ENCODE measurements around the gene PINK1.
A peak's percentile ranks its signal among the peaks of the same experiment; 100 is the strongest.

The PINK1 gene

DNA sequence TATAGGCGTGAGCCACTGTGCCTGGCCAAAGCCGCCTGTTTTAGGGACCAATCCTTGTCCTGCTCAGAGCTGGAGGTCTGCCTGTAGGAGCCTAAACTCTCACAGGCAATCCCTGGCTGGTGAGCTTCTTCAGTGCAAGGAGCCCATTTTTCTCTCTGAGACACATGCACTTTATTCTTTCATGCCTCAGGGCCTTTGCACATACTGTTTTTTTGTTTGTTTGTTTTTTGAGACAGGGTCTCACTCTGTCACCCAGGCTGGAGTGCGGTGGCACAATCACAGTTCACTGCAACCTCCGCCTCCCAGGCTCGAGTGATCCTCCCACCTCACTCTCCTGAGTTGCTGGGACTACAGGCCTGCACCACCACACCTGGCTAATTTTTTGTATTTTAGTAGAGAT, 21.6 kb upstream of the PINK1 start:
- no peak for DNase-seq

DNA sequence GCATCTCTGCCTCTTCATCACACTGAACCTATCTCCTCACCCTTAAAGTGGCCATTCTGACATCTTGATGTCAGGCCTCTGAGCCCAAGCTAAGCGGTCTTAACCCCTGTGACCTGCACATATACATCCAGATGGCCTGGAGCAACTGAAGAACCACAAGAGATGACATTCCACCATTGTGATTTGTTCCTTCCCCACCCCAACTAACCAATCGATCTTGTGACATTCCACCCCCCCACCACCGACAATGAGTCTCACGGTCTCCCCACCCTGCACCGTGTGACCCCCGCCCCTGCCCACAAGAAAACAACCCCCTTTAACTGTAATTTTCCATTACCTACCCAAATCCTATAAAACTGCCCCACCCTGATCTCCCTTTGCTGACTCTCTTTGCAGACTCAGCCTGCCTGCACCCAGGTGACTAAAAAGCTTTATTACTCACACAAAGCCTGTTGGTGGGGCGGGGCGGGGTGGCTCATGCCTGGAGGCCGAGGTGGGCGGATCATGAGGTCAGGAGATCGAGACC, 21.0 kb upstream of the PINK1 start:
- no peak for DNase-seq

DNA sequence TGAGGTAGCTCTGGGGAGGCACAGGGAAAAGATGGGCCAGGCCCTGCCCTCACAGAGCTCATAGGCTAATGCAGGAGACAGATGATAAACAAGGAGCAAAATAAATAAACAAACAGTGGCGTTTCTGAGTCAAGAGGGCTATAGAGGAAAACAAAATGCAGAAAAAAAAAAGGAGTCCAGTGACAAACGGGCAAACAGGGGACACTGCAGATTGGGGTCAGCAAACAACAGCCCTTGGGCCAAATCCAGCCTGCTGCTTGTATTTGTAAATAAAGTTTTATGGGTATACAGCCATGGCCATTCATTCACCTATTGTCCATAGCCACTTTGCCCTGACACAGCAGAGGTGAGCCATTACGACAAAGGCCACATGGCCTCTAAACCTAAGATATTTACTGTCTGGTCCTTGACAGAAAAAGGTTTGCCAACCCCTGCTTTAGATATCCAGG, 19.1 kb upstream of the PINK1 start:
- no peak for DNase-seq

DNA sequence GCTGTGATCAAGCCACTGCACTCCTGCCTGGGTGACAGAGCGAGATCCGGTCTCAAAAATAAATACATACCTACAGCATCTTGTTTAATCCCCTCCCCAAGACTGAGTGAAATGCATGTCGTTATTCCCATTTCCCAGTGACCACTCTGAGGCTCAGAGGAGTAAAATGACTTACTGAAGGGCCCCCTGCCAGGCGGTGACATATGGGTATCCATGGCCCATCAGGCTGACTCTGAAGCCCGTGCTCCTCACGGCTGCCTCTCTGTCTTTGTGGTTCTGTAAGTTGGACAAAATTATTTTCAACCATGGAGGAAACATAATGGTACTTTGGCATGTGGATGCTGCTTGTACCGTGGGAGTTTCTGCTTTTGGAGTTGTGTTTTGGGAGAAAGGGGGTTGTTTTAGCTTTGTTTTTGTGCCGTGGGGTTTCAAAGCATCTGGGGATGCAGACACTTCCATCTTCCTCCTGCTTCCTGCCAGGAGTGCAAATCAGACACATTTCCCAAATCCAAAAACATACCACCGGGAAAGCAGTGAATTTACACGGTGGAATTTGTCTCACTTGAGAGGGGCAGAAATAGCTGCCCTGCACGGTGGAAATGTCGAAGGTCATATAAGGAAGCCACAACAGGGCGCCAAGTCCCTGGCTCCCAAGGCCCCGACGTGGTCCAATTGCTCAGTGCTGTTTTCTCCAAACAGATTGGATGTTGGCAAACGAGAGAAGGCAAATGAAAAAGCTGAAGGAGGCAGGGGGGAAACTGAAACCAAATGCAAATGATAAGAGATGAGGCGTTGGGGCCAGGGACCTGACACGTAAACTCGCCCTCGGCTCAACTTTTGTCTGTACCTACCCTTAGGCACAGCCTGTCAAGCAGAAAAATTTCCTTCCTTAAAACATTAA, 17.1 kb upstream of the PINK1 start:
- DNase-seq: no peak

DNA sequence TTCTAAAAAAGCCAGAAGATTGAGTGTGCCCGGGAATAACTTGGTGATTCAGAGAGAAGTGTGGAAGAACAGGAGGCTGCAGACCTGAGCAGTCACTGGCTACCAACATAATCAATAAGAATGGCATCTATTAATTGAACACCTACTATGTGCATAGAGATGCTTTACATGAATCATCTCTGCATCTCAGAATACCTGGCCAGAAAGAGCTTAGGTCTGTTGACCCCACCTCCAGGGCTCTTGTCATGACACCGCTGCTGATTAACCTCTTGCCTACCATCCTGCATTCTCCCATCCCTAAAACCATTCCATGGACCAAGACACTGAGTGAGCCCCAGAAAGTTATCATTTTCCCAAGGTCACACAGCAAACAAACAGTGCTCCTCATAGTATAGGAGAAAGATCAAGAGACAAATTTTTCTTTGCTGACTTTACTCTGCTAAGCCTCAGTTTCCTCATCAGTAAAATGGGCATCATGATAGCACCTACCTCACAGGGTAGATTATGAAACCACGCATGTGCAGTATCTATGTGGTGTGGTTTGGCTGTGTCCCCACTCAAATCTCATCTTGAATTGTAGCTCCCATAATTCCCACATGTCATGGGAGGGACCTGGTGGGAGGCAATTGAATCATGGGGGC, 16.3 kb upstream of the PINK1 start:
- no peak for DNase-seq

DNA sequence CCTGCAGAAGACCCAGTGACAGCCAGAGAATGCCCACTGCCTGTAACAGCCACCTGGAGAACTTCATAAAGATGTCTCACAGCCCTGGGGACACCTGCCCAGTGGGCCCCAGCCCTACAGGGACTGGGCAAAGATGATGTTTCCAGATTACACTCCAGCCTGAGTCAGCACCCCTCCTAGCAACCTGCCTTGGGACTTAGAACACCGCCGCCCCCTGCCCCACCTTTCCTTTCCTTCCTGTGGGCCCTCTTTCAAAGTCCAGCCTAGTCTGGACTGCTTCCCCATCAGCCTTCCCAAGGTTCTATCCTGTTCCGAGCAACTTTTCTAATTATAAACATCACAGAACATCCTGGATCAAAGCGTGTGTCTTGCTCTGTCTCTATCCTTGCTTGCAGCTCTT, 14.7 kb upstream of the PINK1 start:
- no peak for DNase-seq

DNA sequence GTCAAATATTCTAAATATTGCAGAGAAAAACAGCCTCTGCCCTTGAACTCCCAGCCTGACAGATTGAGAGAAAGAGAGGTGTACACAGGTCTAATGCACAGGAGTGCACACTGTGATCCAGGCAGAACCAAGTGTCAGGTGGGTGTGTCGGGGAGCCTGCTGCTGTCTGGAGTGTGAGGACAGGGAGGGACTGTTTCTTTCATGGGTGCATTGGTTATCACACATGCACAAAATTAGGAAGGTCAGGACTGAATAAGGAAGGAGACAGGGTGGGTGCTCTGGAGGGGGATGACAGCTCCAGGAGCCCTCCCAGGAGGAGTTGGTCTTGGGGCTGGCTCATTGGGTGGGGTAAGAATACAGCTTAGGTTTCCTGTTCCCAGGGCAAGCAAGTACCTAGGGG, 13.3 kb upstream of the PINK1 start:
- no peak for DNase-seq

DNA sequence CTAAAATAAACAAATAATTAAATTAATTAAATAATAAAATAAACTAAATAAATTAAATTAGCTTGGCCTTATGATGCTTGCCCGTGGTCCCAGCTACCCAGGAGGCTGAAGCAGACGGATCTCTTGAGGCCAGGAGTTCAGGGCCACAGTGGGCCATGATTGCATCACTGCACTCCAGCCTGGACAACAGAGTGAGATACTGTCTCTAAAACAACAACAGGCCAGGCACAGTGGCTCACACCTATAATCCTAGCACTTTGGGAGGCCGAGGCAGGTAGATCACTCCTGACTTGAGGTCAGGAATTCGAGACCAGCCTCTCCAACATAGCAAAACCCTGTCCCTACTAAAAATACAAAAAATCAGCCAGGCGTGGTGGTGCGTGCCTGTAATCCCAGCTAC, 12.2 kb upstream of the PINK1 start:
- DNase-seq: no peak

DNA sequence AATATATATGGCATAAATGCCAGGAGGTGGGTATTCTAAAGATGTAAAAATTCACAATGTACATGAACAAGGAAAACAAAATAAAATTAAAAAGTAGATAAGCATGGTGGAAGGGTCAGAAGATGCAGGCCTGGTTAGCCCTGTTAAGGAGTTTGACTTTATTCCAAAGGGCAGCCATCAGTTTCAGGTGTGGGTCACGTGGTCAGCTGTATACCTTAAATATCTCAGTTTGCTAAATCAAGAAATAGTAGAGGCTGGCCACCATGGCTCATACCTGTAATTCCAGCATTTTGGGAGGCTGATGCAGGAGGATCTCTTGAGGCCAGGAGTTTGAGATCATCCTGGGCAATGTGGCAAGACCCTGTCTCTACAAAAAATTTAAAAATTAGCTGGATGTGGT, 8.5 kb upstream of the PINK1 start:
- no peak for DNase-seq

DNA sequence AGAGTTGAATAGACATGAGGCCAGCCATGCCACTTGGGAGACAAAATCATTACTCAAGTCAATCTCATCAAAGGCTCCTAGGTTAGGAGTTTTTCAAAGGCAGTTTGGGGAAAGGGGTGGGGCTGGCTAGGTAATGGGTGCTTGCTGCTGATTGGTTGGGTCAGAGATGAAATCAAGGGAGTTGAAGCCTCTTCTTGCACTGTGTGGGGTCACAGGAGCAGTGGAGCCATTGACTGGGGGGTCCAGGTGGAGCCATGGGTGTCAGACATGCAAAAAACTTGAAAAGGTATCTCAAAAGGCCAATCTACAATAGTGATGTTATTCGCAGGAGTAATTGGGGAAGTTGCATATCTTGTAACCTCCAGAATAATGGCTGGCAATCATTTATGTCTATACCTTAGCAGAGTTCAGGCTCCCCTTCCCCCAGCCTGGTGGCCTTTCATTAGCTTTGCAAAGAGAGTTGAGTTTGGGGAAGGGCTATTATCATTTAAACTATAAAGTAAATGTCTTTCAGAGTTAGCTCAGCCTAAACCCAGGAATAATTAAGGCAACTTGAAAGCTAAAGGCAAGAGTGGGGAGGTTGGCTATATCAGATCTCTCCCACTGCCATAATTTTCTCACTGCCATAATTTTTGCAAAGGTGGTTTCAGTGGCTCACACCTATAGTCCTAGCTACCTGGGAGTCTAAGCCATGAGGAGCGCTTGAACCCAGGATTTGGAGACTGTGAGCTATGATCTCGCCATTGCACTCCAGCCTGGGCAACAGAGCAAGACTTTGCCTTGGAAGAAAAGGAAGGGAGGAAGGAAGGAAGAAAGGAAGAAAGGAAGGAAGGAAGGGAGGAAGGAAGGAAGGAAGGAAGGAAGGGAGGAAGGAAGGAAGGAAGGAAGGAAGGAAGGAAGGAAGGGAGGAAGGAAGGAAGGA, 7.8 kb upstream of the PINK1 start:
- DNase-seq: no peak

DNA sequence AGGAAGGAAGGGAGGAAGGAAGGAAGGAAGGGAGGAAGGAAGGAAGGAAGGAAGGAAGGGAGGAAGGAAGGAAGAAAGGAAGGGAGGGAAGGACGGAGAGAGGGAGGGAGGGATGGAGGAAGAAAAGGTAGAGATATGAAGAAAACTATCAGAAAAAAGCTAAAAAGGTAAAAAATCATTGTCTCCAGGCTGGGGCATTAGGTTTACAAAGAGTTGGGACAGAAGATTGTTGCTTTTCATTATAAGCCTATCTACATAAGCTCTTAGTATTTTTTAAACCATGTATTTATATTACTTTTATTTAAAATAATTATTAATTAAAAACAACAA, 7.2 kb upstream of the PINK1 start:
- DNase-seq: no peak

DNA sequence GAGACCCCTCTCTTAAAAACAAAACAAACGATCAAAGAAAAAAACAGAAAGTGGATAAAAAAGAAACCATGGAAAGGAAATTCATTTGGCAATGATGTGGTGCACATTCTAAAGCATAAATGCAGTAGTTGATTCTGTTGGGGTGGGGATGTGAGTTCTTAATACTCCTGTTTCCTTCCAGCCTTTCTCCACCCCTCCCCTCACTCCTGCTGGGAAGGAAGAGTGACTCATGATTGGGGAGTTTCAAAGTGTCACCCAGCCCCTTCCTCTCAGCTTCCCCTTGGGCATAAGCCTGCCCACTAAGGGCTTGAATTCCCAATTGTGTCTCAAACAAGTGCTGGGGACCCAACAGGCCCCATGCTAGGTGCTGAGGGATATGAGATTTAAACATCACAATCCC, 6.7 kb upstream of the PINK1 start:
- no peak for DNase-seq

DNA sequence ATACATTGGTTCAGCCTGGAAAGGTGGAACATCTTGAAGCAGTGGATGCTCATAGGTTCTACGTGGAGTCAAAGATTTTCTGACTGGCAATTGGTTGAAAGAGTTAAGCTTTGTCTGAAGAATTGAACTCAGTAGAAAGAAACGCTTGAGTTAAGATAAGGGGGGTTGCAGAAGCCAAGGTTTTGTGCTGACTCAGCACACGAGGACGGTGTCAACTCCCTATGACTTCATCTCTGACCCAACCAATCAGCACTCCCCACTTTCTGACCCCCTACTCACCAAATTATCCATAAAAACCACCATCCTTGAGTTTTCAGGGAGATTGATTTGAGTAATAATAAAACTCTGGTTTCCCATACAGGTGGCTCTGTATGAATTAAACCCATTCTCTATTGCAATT, 2.5 kb upstream of the PINK1 start:
- DNase-seq: no peak

DNA sequence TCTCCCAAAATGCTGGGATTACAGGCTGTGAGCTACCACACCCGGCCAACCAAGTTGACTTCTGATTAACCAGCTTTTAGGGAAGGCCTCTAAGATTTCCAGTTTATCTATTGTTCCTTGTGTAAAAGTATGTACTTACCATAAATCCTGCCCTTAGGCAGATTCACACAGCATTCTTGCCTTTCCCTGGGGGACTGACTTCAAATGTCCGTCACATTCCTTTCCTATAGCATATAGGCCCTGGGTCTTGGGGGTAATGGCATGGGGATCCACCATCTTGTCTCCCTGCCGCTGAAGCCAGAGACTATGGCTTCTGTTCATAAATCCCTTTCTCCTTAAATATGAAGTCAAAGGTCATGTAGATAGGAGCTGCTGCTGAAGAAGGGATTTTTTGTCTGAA, 872 bp upstream of the PINK1 start:
- no peak for DNase-seq

DNA sequence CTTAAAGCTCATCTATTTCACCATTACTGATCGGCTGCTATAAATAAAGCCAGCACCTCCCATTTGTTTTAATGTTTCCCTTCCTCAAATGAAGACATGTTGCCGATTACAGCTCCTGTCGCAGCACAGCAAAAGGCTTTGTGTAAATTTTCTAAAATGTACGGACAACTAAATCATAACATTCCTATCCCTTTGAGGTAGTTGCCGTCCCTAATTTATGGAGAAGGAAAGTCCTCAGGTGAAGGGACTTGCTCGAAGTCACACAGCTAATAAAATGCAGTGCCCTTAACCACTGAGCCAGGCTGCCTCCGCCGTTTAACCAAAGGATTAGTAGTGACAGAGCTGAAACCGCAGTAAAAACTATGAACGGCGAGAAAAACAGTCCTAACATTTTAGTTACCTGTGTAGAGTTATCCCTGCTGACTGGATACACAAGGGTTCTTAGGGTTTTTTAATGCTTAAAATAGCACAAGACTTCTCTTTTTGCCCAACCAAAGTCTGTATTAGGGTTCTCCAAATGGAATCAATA, 871 bp downstream of the PINK1 start:
- DNase-seq: no peak

DNA sequence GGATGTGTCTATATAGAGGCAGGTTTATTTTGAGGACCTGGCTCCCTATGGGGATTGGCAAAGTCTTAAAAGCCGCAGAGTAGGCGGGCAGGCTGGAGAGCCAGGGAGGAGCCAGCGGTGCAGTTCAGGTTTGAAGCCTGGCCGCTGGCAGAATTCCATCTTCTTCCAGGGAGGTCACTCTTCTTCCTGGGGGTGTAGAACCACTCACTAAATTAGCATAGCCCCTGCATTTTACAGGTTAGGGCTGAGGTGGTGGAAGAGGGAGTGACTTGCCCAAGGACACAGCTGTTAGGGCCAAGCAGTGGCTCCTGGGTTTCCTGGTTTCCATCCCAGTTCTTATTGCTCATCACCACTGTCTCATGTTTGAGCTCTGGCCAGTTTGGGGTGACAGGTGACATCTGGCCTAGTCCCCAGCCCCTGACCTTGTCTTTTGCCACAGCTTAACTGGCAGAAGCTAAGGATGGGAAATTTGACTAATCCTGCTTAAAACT, 1.4 kb downstream of the PINK1 start:
- DNase-seq: no peak

DNA sequence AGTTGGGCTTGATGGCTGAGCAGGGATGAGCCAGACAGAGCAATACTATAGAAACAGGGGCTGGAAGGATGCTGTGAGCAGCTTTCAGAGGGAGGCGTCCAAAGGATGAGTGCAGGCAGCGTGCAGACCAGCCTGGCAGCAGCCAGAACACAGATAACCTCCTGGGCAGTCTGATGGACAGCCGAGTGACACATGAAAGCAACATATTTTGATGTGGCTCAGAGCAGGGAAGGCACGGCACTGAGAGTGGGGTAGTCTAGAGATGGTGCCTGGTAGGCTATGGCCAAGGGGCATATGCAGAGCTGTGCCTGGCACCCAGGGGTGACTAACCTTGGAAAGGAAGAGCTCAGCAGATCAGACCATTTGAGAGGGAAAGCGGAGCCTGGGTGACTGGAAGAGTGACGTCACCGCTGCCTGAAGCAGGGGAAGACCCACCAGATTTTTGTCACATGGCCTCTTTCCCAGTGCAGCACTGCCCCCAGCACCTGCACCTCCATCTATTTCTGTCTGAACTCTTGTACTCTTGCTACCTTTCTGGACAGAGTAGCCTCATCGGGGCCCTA, 3.6 kb downstream of the PINK1 start:
- DNase-seq: no peak

DNA sequence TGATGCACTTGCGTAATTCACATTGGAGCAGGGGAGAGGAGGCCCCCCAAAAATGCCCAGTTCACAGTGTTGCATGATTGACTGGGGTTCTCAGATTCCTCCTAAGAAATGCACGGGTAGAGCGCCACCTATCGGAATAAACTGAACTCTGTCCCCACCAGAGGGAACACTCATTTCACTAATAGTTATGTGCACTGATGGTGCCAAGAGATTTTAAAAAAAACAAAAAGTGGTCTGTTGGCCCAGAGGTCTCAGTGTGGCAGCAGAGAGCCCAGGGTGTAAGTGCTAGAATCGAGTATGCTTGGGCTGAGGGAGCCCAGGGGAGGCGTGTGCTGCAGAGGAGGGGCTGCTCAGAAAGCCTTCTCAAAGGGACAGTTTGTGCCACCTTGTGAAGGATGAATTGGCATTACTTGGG, 6.9 kb downstream of the PINK1 start:
- peak; percentile 14 for DNase-seq

DNA sequence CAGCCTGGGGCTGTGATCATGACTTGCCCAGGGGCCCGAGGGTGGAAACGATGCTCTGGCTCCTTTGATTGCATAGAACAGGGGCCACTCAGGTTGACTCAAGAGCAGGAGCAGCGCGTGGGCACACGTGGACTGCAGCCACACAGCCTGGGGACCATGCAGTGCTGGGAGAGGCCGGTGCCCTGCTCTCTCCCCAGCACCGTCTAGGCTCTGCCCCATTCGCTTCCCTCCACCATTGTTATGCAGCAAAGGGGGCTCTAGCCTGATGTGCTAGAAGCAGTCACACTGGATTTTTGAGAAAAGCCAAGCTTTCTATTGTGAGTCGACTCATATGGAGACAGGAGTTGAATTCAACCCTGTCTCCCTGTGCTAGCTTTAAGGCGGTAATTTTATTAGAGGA, 8.7 kb downstream of the PINK1 start:
- DNase-seq: no peak

DNA sequence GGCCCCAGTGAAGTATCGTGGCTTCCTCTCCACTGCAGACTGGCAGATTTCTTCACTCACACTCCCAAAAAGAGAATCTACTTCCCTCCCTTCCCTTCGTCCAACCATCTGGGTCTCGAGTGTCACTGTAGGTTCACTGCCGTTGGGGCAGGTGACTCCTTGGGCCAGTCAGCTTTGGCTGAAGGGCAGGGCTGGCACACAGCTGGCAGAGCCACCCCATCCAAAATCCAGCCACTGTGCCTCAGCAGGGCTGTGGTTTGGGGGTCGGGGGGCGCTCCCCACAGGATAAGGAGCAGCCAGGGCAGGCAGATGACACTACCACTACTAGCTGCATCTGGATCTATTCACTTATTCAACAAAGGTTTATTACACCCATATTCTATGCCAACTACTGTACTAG, 9.8 kb downstream of the PINK1 start:
- DNase-seq: no peak

DNA sequence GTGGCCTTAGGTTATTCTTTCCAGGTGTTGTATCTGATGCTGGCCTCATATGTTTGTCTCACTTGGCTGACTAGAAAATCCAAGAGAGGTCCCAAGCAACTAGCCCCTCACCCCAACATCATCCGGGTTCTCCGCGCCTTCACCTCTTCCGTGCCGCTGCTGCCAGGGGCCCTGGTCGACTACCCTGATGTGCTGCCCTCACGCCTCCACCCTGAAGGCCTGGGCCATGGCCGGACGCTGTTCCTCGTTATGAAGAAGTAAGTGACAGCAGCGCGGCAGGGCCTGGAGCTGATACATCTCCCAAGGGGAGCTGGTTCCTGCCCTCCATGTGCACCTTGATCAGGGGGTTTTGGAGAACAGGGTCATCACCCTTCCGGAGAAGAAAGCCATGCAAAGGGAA, 11.2 kb downstream of the PINK1 start:
- no peak for DNase-seq

DNA sequence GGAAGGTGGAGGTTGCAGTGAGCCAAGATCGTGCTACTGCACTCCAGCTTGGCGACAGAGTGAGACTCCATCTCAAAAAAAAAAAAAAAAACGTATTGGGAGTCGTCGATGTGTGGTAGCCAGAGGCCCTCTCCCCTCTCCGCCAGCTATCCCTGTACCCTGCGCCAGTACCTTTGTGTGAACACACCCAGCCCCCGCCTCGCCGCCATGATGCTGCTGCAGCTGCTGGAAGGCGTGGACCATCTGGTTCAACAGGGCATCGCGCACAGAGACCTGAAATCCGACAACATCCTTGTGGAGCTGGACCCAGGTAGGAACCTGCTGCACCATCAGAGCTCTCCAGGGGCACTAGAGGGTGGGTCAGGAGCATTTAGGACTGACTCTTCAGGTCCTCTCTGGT, 12.2 kb downstream of the PINK1 start:
- DNase-seq: no peak

DNA sequence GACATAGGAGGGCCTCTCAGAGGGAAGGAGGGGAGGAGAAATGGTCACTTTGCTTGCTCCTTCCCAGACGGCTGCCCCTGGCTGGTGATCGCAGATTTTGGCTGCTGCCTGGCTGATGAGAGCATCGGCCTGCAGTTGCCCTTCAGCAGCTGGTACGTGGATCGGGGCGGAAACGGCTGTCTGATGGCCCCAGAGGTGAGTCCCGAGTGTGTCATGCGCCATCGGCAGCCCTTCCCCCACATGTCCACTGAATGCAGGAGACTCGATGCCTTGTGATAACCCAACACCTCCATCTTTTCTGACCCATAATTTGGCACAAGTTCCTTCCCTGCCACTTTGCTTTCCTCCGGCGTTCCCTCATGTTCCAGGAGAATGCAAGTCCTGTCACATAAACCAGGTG, 15.2 kb downstream of the PINK1 start:
- DNase-seq: no peak
